ENCODE results near the gene RAP1GAP2.
"Not testable (repeated sequence)": the region's sequence is repeated elsewhere in the genome, so short reads cannot be mapped to it uniquely, and the experiment has no call there.

RAP1GAP2 gene

GRCh38 chr17:2883544-2884213 lies 87.4 kb downstream of the RAP1GAP2 start:
- no peak for TF ChIP-seq CTCF (IDR thresholded peaks at IDR 0.05; ENCODE audit: extremely low read depth, missing control alignments)
- DNase-seq (ENCODE audit: low spot score) = no peak

GRCh38 chr17:2885733-2886132 lies 89.5 kb downstream of the RAP1GAP2 start:
- no peak for TF ChIP-seq CTCF (IDR thresholded peaks at IDR 0.05; ENCODE audit: extremely low read depth, missing control alignments)
- no peak for DNase-seq (ENCODE audit: low spot score)

DNA sequence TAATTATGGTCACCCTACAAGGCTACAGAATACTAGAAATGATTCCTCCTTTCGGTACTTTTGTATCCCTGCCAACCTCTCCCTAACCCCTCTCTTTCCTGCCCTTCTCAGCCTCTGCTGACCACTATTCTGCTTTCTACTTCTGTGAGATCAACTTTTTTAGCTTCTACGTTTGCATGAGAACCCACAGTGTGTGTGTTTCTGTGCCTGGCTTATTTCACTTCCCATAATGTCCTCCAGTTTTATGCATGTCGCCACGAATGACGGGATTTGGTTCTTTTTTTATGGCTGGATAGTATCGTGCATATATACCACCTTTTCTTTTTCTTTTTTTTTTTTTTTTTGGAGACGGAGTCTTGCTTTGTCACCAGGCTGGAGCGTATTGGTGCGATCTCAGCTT lies 92.1 kb downstream of the RAP1GAP2 start:
- no peak for DNase-seq (ENCODE audit: low spot score)
- no peak for TF ChIP-seq CTCF (IDR thresholded peaks at IDR 0.05; ENCODE audit: extremely low read depth, missing control alignments)

DNA sequence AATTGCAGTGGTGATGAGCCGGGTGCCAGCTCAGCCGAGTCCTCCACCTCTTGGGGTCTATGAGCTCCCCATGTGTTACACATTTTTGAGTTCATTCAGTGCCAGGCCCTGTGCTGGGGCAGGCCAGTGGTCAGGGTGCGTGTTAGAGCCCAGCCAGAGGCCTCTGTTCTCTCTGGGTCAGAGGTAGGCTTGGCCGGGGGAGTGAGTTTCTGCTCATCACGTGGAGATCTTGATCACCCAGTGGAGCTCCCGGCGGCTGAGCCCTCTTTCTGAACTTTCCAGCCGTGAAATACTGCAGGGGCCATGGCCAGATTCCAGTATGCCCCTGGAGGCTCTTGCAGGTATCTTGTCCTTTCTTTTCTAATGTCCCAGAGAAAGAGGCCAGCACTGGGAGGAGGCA lies 93.0 kb downstream of the RAP1GAP2 start:
- DNase-seq (ENCODE audit: low spot score) = no peak
- TF ChIP-seq CTCF (IDR thresholded peaks at IDR 0.05; ENCODE audit: extremely low read depth, missing control alignments) = no peak

GRCh38 chr17:2890778-2891177 lies 94.5 kb downstream of the RAP1GAP2 start:
- DNase-seq (ENCODE audit: low spot score) = not testable (repeated sequence)

DNA sequence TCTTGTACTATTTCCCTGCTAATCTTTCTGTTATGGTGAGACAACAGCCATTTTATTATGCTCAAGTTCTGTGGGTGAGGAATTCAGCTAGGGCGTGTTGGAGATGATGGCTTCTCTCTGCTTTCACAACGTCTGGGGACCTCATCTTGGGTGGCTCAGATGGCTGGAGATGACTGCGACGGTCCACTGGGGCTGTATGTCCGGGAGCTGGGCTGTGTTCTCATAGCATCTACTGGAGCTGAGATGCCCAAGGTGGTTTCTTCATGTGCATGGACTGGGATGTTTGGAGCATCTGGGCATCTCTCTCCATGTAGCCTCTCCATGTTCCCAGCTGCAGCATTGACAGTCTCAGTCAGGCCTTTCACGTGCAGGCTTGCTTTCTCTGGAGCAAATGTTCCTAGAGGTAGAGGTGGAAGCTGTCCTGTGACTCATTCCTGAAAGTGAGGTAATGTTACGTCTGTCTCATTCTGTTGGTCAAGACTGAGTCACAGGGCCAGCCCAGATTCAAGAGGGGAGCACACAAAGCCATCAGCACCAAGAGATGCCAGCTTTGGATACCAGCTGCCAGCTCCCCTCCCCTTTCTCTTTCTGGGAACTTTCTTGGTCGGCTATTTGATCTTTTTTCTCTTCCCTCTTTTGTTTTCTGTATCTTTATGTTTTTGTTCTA lies 96.2 kb downstream of the RAP1GAP2 start:
- no peak for DNase-seq (ENCODE audit: low spot score)
- TF ChIP-seq CTCF (IDR thresholded peaks at IDR 0.05; ENCODE audit: extremely low read depth, missing control alignments) = no peak

GRCh38 chr17:2893422-2893914 lies 97.2 kb downstream of the RAP1GAP2 start:
- no peak for DNase-seq (ENCODE audit: low spot score)
- TF ChIP-seq CTCF (IDR thresholded peaks at IDR 0.05; ENCODE audit: extremely low read depth, missing control alignments) = no peak

DNA sequence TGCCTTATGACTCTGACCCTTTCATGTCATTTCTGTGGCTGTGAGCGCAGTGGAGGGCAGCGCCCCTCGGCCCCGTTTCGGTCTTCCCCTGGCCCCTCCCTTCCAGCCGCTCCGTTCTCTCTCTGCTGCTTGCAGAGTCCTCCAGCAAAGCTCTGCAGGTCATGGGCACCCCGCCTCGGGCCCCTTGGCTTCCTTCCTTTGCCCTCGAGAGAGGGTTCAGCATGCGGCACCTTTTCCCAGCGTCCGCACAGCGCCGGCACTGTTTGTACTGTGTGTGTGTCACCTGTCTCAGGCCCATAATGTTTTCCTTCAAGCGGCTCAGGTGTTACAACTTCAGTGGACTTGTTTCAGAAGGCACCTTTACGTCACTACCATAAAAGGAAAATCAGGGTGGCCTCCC lies 98.5 kb downstream of the RAP1GAP2 start:
- no peak for TF ChIP-seq CTCF (IDR thresholded peaks at IDR 0.05; ENCODE audit: extremely low read depth, missing control alignments)
- no peak for DNase-seq (ENCODE audit: low spot score)
